ENCODE data around the gene ACOT7.
"Not testable (repeated sequence)": the region's sequence is repeated elsewhere in the genome, so short reads cannot be mapped to it uniquely, and the experiment has no call there.

ACOT7 gene

GRCh38 chr1:6393400-6394187 is at the start of gene ACOT7:
ACOT7 (minus strand) TSS chr1:6393767; CDS start chr1:6393399, 368 bp downstream.
- peak; percentile 44 for DNase-seq (ENCODE audit: low read depth)

GRCh38 chr1:6441586-6441985 is 48.0 kb upstream of the ACOT7 start:
- no peak for DNase-seq (ENCODE audit: low read depth)

GRCh38 chr1:6440198-6441126 is 46.9 kb upstream of the ACOT7 start:
- DNase-seq (ENCODE audit: low read depth), result no peak

GRCh38 chr1:6438047-6438525 is 44.5 kb upstream of the ACOT7 start:
- peak; percentile 20 for DNase-seq (ENCODE audit: low read depth)

GRCh38 chr1:6437012-6437700 is 43.6 kb upstream of the ACOT7 start:
- DNase-seq (ENCODE audit: low read depth), result not testable (repeated sequence)

- DNase-seq (ENCODE audit: low read depth), result not testable (repeated sequence)
These were observed 42.7 kb upstream of the ACOT7 start for GRCh38 chr1:6436277-6436676.

- DNase-seq (ENCODE audit: low read depth), result no peak
These were observed 42.0 kb upstream of the ACOT7 start for GRCh38 chr1:6435547-6435946.

- DNase-seq (ENCODE audit: low read depth), result no peak
These were observed 41.6 kb upstream of the ACOT7 start for GRCh38 chr1:6435129-6435528.

GRCh38 chr1:6434186-6434585 is 40.6 kb upstream of the ACOT7 start:
- no peak for DNase-seq (ENCODE audit: low read depth)

- DNase-seq (ENCODE audit: low read depth), result not testable (repeated sequence)
These were observed 38.3 kb upstream of the ACOT7 start for GRCh38 chr1:6431645-6432579.

GRCh38 chr1:6429660-6430411 is 36.3 kb upstream of the ACOT7 start:
- not testable (repeated sequence) for DNase-seq (ENCODE audit: low read depth)

- DNase-seq (ENCODE audit: low read depth), result not testable (repeated sequence)
These were observed 34.9 kb upstream of the ACOT7 start for GRCh38 chr1:6428453-6428852.

GRCh38 chr1:6427441-6428390 is 34.1 kb upstream of the ACOT7 start:
- DNase-seq (ENCODE audit: low read depth), result no peak

- DNase-seq (ENCODE audit: low read depth), result no peak
These were observed 33.4 kb upstream of the ACOT7 start for GRCh38 chr1:6426972-6427350.

GRCh38 chr1:6426277-6426971 is 32.9 kb upstream of the ACOT7 start:
- DNase-seq (ENCODE audit: low read depth), result no peak

- no peak for DNase-seq (ENCODE audit: low read depth)
These were observed 32.1 kb upstream of the ACOT7 start for GRCh38 chr1:6425658-6426057.

- DNase-seq (ENCODE audit: low read depth), result no peak
These were observed 31.3 kb upstream of the ACOT7 start, which contains the start of gene ESPN for GRCh38 chr1:6424619-6425593. ESPN (plus strand) TSS chr1:6424776; CDS start chr1:6424956, 180 bp downstream.

Measured in fibroblast of the conjunctiva (primary cell).